SH-SY5Y (cell line): Measurements from ENCODE around the gene PHF20.

Source experiments
- GATA2 ChIP-seq: IDR thresholded peaks from 2 replicates; pipeline ENCODE4 v1.6.1; 2011; ENCODE audit warnings: mild to moderate bottlenecking, low read depth, low read length
- GATA3 ChIP-seq: IDR thresholded peaks from 2 replicates; pipeline ENCODE4 v1.6.1; 2011; ENCODE audit warnings: low read depth, mild to moderate bottlenecking, low read length, moderate library complexity

DNA sequence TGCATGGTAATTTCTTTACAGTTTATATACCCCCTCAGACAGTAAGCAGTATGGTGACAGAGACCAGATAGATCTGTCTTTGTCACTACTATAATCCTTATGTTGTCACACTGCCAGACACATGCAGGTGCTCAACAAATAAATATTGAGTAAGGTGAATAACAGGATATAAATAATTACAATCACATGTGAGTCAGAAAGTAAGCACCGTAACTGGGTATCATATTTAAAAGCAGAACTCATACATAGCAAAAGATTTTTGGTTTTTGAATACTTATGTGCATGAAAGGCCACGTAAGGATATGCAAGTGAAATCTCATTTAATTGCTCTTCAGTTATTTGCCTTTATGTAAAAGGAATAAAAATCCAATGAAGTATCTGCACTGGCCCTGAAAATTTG, 214.0 kb downstream of the PHF20 start:
- TF ChIP-seq GATA3, result no peak
- no peak for TF ChIP-seq GATA2
